Superior temporal gyrus (tissue), 1 donor: ENCODE measurements around the gene GOLGA8B.
"Not testable (repeated sequence)": the region's sequence is repeated elsewhere in the genome, so short reads cannot be mapped to it uniquely, and the experiment has no call there.

Source experiments
- DNase-seq: peaks from one replicate; pipeline ENCODE4 v3.0.0-alpha.2; 2016; ENCODE audit errors: extremely low spot score

Gene GOLGA8B

DNA sequence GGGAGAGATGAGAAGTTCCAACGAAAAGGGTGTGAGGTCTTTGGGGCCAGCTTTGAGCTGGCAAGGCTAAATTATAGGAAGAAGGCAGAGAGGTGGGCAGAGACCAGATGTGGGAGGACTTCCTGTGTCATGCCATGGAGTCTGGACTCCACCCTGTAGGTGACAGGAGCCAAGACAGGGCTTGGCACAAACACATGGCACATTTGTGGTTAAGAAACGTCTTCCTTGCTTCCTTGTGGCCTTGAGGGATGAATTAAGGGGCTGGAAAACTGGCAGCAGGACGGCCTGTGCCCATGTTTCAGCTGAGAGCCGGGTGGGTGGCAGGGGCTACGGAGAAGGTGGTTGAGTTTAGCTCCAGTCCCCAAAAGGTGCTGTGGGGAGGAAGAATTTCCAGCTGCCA lies 18.7 kb downstream of the GOLGA8B start:
- DNase-seq = not testable (repeated sequence)

DNA sequence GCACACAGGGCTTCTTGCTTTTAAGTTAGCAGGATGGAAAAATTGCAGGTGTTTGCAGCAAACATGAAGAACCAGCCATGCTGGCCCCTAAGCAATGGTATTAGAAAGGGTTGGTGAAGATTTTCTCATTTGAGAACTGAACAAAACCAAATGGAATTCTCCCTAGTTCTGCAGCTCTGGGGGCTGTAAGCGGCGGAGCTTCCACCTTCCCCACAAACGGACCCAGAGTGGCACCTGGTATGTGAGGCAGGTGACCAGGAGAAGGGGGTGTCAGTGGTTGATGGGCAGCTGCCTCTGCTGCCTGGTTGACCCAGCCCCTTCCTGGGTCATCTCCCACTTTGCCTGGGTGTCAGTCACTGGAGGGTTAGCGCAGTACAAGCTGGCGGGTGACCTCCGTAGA lies 22.6 kb downstream of the GOLGA8B start:
- DNase-seq = not testable (repeated sequence)

DNA sequence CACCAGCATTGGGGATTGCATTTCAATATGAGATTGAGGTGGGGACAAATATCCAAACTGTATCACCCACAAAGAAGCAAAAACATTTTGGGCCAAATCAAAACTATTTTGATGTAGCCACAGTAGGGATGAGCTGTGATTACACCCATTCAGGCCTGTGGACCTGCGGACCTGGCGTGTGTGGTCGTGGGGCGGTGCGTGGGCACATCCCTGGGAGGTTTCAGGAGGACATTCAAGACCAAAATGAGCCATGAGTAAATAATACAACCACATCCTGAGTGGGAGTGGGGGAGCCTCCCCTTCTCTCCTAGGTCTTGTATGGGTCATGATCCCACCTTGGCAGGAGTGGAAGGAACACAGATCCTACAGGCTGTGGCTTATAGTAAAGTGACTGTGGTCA lies 23.7 kb downstream of the GOLGA8B start:
- not testable (repeated sequence) for DNase-seq

DNA sequence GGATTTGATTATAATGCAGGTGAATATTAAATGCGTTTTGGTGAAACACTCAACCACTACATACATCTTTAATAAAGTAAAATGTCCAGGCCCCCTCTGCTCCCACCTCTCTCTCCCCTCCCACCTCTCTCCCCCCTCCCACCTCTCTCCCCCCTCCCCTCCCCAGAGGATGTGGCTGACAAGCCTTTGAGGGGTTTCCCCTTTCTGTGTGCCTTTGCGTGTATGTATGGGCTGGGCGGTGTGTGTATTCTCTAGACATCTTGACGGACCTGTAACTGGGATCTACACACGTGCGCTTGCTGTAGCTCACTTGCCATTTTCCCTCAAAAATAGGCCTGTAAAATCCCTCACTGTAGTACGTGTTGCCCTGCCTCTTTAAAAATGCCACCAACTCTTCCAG lies 28.3 kb downstream of the GOLGA8B start:
- DNase-seq = not testable (repeated sequence)

DNA sequence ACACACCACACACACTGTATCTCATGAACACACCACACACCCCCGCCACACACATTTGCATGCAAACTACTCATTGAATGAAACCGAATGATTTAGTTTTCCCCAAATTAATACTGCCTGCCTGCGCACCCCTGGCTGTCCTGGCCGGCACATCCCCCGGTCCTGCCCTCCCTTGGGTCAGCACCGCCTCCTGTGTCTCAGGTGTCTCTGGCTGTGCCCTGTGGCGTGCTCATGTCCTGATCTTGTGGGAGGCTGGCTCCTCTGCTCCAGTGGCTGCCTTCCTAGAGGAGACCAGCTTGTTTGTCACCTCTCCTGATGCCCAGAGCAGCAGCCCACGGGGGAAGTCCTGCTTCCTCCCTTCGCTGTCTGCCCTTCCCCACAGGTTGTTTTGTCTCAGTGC lies 28.7 kb downstream of the GOLGA8B start:
- not testable (repeated sequence) for DNase-seq

DNA sequence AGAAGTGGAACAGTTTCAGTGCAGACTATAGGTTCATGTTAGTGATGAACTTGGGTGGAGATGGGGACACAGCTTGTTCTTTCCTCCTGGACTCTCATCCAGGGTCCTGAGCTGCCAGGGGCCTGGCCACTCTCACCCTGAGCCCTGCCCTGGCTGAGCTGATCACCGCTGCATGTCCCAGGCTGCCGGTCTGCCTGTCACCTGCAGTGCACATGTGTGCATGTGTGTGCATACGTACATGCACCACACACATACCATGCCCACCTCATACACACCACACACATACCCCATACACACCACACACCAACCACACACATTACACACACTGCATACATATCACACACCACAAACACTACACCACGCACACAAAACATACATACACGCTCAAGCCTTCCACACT lies 29.3 kb downstream of the GOLGA8B start:
- DNase-seq = not testable (repeated sequence)

DNA sequence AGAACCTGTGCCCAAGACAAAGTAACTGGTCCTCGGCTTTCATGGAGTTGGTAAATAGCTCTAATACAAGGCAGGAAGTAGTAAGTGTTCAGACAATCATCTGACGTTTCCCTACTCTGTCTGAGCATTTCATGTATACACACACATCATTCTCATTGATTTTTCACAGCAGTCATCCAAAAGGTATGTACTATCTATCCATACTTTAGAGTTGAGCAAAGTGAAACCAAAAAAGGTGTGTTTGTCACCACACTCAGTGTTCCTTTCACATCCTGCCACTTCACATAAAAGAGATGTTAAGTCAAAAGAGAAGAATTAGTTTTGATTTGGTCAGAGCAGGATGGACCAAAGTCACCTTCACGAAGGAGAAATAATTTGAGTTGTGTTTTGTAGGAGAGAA lies 33.3 kb downstream of the GOLGA8B start:
- not testable (repeated sequence) for DNase-seq

DNA sequence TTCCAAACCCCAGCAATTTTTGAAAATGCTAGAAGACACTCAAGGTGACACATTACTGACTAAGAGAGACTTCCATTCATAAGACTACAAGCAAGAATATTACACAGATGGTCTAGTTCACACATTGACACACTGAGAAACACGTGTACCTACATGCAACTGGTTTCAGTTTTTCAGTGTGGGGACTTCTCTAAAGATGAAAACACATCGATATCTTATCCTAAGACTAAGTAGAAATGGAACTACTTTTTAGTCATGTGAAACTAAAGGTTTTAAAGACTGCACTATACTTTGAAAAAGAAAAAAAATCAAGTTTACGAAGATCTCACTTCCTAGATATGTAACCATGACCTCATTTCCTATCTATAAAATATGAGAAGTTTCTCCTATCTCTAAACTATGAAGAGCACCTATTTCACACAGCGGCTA lies 34.1 kb downstream of the GOLGA8B start:
- DNase-seq = not testable (repeated sequence)

DNA sequence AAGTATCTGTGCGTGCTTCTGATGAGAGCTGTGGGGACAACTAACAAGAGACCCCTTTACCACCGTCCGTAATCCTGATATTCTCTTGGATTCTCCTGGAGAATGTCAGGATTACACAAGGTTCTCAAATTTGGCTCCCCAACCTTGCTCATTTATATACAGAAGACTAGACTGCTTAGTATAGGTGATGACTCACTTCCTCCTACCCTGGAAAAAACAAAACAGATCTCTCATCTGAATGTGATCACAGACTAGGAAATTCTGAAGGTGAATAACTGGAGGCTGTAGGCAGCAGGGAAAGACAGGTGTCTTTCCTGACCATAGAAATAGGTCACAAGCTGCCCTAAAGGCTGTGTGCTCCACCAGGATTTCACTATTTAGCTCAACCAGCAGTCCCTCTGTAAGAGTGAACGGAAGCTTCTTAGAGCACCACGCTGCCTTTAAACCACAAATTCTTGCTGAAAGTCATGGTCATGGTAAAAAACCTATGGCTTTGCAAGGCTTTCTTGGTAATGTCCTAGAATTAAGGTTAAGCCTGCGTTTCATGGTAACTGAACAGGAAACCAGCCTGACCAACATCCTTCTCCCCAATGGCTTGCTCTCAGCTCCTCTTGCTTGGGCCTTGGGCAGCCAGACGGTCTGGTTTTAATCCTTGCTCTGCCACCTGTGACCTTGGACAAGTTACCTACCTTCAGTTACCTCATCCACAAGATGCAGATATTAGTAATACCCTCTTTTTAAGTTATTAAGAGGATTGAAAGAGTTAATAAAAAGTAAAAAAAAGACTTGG lies 39.4 kb downstream of the GOLGA8B start:
- DNase-seq = not testable (repeated sequence)

DNA sequence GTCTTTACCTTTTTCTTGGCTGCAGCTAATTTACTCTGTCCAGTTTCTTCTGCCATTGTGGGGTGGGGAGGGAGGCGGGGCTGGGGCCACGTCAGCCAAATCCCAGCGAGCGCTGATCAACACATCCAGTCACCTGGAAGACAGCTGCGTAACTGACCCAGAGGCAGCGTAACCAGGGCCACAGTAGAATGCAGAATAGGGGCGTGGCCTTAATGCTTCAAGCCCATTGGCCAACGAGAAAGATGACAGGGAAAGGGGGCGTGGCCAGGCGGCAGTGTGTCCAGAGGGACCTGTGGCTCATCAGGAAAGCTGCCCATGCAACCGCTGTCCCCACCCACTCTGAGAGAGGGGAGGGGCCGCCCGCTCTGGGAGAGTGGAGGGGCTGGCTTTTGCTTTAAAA lies 47.6 kb downstream of the GOLGA8B start:
- not testable (repeated sequence) for DNase-seq
